Measurements from ENCODE around the gene IFT27. TPM values are rescaled to one million over a fixed set of nuclear protein-coding genes. Genes with fewer than 3 reads are reported as not detected.
"Not testable (repeated sequence)": the region's sequence is repeated elsewhere in the genome, so short reads cannot be mapped to it uniquely, and the experiment has no call there.

Gene IFT27
- total RNA-seq, 1 donor = 12.7 TPM

DNA sequence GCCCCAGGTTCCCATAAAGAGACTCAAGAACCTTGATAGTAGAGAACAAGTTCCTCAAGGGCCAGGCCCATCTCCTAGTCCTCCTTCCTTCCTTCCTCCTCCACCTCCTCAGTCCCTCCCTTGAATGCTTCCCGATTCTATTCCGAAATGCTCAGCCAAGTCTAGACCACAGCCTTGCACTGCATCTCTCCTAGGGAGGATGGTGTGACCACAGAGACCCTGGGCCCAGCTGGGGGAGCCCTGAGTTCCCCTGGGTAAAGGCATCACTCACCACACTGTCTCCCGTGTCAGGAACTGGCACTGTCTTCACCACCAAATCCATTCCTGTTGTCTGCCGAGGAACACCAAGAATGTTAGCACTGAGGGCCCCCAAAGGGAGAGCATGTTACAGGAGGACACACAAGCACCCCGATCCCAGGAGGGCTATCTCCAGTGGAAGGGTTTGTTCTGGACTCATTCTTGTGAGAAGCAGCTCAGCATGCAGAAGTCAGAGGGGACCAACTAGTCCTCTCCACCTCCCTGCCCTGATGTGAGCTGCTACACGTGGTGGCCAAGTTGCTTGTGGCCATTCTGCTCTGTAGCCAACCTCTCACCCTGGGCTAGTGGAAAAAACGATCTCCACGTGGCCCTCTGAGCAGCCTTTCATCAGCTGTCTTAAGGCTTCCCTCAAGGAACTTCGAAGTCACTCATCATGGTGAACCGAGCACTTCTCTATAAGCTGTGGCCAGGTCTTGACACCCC, 8.7 kb downstream of the IFT27 start:
- DNase-seq (ENCODE audit: low read depth in 2 of 3, low spot score in 2 of 3) = no peak

DNA sequence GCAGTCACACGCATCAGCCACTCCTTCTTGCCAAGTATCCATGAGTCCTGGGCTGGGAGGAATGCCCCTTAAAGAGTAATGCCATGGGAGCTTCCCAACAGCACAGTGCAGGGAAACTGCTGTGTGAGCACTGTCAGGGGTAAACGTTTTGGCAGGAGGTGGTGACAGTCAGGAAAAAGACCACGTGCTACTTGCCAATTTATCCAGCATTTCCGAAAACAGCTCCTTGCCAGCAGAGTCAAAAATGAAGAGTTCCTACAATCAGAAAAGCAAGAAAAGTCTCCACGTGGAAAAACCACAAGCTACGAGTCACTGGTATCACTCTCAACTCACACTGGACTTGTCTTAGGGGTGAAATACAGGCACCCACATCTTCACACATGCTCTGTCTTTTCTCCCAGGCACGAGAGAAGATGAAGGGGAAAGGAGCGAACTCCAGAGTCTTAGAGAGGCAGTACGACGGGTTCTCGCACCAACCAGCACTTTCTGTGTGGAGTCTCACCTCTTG, 9.9 kb downstream of the IFT27 start:
- no peak for DNase-seq (ENCODE audit: low read depth in 2 of 3, low spot score in 2 of 3)

DNA sequence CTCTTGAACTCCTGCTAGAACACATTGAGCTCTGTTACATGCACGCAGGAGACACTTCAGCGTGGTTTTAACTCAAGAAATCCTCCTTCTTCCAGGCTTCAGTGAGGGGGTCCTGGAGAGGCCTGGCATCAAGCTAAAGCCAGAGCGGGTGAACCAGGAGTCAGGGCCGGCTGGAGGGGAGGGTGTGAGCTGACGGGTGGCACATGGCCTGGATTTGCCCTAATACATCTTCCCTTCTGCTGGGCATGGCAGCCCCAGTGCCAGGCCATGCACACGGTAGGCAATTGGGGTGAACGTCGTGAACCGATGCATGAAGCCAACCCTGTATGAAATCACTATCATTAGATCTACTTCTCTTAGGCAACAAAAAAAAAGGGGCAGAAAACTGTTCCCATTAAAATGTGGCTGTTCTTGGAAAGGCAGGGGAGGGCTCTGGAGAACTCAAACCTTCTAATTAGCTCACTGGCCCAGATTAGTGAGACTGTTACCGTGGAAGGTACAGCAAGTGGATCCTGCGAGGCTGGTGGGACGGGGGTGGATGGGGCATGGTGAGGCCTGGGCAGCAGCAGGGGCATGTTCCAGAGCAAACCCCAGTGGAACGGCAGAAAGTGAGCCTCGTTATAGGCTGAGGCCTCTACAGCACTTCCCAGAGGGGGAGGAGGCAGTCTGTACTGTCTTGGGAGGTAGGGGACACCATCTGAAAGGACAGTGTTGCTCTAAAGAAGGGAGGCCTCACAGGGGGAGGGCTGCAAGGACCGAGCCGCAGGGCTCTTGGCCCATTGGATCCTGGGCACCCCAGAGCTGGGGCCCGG, 10.6 kb downstream of the IFT27 start:
- DNase-seq (ENCODE audit: low read depth in 2 of 3, low spot score in 2 of 3) = no peak

DNA sequence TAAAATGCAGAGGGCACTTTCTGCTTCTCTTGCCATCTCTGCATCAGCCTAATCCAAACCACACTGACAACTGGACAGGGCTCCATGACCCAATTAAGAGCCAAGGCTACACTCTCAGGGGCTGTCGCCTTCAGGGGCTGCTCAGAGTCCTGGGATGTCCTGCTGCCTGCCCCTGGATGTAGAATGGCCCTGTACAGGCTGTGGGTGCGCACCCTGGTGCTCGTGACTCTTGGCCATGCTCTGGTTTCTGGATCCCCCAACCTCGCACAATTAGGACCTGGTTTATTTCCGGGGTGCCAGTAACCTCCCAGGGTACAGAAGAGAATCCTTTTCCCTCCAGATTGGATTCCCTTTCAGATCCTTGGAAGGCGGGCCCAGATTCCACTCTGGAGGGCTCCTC, 11.3 kb downstream of the IFT27 start:
- no peak for DNase-seq (ENCODE audit: low read depth in 2 of 3, low spot score in 2 of 3)

DNA sequence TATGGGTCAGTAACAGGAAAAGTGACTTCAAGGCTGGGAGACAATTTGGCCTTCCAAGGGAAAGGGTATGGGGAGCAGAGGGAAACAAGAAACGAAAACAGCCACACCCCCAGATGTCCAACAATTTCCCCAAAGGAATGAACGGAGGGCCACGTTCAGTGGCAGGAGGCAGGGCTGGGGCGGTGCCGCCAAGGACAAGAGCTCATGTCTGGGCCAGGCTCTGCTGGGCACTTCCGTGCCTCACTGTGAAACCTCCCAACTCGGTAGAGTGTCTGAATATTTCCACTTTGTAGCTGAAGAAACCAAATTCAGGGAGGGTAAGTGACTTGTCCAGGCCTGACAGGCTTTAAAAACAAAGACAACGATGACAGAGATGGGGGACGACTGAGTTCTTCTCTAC, 11.9 kb downstream of the IFT27 start:
- DNase-seq (ENCODE audit: low read depth in 2 of 3, low spot score in 2 of 3) = no peak

DNA sequence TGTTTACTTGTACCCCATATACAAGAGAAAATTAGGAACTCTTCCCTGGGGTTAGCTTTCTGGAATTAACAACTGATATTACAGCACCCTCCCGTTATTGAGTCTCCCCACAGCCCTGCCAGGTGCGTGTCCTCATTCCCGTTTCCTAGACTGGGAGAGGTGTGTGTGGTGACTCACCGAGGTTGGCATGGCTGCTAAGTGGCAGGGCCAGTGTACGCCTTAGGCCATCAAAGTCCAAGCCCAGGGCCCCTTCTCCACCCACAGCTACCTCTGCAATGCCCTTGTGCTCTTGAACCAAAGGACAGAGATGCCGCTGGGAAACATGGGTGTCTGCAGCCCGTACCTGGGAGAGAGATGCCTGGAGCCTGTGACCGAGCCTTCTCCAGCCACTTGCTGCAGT, 12.3 kb downstream of the IFT27 start:
- DNase-seq (ENCODE audit: low read depth in 2 of 3, low spot score in 2 of 3) = no peak

DNA sequence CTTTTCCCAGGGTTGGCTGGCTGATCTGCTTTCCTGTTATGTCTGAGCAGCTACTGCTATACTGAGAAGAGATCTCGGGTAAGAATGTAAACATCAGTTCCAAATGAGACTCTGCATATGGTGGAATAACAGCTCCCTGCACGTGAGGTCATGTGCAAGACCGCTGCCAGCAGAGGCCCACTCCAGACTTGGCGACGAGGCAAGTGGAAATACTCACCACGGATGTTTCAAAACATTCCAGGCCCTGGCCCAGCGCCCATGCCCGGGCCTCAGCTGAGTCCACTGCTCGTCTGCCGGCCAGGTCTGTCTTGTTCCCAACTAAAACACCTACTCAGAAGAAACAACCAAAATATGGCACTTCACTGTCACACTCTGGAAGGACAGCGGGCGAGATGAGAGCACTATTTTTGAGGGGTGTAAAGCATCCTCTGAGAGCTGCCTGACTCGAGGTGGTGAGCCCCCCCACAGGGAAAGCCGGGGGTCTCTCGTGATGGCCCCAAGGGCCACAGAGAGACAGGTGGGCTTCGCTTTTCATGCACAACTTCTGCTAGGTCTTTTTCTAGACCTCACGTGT, 13.1 kb downstream of the IFT27 start:
- DNase-seq (ENCODE audit: low read depth in 2 of 3, low spot score in 2 of 3) = no peak

DNA sequence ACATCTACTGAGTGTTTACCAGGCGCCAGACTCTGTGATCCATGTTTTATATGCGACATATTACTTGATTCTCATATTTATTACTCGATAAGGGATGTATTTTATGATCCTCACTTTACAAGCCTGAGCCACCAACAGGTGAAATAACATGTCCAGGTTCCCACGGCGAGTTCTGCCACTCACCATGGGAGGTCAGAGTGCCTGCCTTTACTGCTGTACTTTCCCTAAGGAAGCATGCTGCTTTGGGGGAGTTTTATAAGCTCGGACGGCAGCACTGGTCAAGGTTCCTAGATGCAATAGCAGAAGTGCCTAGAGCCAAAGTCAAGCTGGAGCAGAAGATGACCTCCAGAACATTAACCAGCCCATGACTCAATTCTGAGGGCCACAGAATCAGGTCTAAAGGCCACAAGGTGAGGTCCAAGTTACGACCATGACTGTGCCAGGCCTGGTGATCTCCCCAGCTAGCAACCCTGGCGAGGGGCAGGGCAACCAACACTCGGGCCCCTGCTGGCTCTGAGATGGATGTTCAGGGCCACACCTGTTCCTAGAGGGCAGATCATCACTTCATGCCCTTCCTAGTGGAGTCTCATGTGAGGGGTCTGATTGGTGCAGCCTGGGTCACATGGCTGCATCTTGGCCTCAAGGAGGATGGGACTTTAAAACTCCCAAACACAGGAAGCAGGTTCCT, 14.2 kb downstream of the IFT27 start:
- DNase-seq (ENCODE audit: low read depth in 2 of 3, low spot score in 2 of 3) = no peak

DNA sequence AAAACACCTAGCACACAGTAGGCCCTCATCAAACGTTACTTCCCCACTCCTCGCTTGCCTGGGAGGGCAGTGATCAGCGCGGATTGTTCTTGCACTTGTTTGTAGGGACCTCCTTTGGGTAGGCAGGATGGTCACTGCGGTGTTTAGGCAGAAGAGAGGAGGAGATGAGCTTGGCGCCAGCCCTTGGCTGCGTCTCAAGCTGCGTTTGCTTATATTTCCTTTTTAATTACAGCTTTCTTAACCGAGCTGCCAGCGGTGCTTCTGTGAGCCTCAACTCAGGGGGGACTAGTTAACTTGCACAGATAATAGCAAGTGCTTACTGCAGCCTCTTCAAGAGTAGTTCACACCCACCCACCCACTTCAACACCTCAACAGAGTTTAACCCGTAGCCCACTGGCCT, 15.1 kb downstream of the IFT27 start:
- DNase-seq (ENCODE audit: low read depth in 2 of 3, low spot score in 2 of 3) = no peak

DNA sequence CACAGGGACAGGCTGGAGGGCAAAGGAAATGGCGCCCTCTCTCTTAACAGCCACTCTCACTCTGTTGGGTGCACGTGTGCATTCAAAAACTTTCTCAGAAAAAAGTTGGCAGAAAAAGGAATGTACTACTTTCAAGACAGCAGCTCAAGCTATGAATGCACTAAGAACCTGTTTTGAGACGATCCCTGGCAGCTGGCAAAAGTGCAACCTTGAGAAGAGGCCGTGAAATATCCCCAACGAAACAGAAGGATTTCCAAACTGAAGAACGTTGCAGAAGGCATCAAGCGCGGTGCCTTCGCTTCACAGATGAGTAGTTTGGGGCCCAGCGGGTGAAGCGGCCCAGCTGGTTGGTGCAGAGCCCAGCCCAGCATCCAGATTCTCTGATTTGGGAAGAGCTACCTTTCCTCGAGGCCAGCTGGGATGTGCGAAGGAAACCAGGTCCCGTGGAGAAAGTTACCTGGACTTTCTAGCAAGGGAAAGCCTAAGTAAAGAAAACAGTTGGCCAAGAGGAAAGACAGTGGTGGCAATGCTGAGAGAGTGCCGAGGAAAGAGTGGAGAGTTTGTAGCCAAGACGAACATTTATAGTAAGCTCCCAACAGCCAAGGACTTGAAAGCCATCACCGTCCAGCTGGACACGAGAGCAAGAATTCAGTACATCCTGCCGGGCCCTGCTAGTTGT, 16.3 kb downstream of the IFT27 start:
- DNase-seq (ENCODE audit: low read depth in 2 of 3, low spot score in 2 of 3) = no peak

DNA sequence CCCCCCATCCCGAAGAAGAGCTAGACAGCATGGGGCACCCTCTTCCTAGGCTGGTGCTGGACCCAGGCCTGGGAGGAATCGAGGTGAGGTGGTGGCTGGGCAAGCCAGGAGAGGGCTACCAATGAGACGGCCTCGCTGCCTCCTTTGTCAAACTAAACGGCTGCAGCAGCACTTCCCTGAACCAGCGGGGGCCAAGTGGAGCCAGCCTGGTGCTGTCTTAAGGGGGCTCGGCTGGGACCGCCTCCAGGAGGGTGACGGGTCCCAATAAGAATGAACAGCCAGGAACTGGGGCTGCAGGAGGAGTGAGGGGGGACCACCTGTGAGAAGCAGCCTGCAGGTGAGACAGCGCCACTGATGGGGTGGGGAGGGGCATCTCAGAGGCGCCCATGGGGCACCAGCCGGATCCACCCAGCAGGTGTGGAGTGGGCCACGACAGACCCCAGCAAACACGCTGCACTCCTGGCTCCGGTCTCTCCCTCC, 17.1 kb downstream of the IFT27 start:
- no peak for DNase-seq (ENCODE audit: low read depth in 2 of 3, low spot score in 2 of 3)

DNA sequence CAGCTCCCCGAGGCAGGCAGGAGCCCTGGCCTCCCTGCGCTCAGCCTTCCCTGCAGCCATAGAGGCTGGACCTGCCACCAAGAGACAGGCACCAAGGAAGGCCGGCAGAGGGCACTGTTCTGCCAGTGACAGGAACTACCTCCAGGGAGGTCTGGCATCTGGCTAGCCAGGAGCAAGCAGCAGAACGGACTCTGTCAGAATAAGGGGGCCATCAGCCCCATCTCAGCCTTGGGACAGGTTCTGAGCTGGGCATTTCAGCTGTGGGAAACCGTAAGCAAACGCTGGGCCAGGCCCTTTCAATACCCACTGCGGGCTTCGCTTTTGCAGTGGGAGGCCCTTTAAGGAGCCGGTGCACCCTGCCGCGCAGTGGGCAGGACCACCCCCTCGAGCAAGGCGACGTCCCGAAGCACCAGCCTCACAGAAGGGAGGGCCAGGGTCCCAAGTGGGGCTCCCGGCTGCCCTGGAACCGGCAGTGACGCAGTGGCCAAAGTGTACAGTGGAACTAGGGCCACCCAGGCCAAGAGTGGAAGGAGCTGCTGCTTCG, 18.2 kb downstream of the IFT27 start:
- peak; percentile 31 to 82 (median 72) for DNase-seq (ENCODE audit: low read depth in 2 of 3, low spot score in 2 of 3)

DNA sequence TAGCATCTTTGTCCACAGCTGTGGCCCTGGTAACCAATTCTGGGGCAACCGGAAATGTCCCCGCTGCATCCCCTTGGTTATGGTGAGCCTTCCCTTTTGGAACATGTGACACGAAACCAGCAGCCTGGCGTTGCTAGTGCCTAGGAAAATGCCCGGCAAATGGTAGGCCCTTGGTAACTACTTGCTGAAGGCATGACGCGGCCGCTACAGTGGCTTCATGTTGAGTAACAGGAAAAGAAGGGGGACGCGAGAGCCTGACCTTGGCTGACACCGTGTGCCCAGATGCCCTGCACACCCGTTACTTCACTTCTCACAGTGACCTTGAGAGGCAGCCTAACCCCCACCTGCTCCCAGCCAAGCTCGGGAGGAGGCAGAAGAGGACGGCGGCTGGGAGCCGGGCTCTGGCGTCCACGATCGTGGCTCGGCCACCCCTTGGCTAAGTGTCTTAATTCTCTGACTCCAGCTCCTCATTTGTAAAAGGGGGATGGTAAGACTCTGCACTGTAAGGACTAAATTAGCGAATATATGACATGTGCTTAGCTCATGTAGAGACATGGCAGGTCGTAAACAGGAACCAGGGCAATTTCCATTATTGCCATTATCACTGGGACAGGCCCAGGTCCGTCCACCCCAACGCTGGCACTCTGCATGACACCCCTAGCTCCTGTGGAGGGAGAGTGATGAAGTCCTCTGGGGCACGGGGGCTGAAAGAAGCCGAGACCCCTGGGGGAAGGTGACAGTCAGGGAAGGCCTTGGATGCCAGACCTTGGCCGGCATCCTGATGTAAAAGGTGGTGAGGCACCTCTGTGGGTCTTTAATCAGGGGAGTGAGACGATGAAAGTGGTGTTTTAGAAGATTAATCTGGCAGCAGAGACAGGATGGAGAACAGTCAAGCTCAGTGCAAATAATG, 18.9 kb downstream of the IFT27 start:
- no peak for DNase-seq (ENCODE audit: low read depth in 2 of 3, low spot score in 2 of 3)

DNA sequence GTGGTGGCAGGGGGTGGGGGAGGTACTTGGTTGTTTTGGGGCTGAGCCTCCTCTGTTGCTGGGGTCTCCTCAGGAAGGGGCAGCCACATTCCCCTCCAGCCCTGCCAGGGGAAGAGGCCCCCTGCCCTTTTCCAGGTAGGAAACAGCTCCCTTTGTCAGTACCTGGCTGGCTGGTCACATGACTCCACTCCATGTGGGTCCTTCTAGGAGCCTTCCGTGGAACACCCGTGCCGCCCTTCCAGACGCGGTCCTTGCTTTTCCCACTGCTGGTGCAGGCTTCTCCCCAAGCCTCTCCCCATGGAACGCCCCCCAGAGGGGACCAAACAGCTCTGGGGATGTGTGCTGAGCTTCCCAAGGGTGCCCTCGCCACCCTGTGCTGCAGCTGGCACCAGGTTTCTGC, 19.9 kb downstream of the IFT27 start:
- DNase-seq (ENCODE audit: low read depth in 2 of 3, low spot score in 2 of 3) = no peak

DNA sequence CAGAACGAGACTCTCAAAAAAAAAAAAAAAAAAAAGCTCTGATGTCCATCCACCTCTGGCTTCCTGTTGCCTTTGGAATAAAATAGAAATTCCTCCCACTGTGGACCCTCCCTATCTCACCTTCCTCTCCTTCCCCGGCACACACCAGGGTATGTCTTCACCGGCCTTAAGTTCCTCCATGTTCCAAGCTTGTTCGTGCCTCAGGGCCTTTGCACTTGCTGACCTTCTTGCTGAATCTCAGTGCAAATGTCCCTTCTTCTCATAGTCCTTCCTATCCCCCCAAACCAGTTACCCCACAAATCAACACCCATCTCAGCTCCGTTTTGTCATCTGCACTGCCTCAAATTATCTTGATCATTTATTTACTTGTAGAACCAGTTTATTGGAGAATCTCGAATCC, 20.6 kb downstream of the IFT27 start:
- no peak for DNase-seq (ENCODE audit: low read depth in 2 of 3, low spot score in 2 of 3)

DNA sequence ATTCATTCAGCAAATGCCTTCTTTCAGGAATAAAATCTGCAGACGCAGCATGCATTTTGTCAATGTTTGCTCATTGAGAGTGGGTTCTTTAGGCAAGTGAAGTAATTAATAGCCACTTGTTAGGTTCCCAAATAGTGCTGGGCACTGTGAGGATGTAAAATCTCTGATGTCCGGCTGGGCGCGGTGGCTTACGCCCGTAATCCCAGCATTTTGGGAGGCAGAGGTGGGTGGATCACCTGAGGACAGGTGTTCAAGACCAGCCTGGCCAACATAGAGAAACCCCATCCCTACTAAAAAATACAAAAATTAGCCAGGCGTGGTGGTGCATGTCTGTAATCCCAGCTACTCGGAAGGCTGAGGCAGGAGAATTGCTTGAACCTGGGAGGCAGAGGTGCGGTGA, 21.0 kb downstream of the IFT27 start:
- not testable (repeated sequence) for DNase-seq (ENCODE audit: low read depth in 2 of 3, low spot score in 2 of 3)

DNA sequence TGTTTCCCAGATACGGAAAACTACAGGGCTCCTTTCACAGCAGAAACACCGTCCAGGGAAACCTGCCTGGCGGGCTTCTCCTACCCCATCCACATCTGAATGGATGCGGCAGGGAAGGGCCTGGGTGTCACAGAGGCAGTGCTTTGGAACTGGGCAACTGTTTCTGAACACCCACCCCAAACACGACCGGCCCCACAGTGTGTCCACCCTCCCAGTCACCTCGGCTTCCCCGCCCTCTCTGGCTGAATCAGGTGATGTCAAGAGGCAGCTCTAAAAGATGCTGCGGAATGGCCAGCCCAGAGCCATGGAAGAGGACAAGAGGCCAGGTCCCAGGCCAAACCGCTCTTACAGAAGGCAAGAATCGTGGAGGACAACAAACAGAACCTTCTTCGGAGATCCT, 22.0 kb downstream of the IFT27 start:
- DNase-seq (ENCODE audit: low read depth in 2 of 3, low spot score in 2 of 3) = no peak

DNA sequence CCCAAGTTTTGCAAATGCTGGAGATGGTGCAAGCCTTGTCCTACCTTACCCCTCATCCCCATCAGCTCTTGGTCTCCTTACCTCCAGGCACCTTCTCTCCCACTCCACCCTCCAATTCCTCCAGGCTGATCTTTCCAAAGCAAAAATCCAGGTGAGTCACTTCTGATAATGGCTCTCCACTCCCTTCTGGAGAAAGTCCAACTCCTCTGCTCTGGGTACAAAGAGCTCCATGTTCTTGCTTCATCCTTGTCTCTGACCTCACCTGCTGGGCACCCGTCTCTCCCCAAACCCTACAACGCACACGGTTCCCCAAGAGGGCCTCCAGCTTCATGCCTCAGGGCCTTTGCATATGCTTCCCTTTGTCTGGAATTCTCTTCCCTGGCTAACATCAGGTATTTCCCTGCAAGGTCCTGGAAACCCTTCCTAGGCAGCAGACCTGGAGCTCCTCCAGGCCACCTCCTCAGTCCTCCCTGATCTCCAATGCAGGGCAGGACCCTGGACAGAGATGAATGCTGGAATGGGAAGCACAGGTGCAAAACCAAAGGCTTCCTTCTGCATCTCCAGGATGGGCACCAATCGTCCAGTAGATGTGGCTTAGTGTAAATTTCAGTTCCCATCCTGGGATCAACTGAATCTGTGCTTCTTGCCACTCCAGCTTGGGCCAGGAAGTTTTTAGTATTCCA, 22.7 kb downstream of the IFT27 start:
- DNase-seq (ENCODE audit: low read depth in 2 of 3, low spot score in 2 of 3) = no peak

Data from hematopoietic multipotent progenitor cell (in vitro differentiated cells).